ENCODE data around the gene YBEY. TPM values are rescaled to one million over a fixed set of nuclear protein-coding genes. Genes with fewer than 3 reads are reported as not detected.

YBEY gene
- total RNA-seq, 4 donors from 2014 or later, result 5.3 to 32.6 (median 17.5) TPM

DNA sequence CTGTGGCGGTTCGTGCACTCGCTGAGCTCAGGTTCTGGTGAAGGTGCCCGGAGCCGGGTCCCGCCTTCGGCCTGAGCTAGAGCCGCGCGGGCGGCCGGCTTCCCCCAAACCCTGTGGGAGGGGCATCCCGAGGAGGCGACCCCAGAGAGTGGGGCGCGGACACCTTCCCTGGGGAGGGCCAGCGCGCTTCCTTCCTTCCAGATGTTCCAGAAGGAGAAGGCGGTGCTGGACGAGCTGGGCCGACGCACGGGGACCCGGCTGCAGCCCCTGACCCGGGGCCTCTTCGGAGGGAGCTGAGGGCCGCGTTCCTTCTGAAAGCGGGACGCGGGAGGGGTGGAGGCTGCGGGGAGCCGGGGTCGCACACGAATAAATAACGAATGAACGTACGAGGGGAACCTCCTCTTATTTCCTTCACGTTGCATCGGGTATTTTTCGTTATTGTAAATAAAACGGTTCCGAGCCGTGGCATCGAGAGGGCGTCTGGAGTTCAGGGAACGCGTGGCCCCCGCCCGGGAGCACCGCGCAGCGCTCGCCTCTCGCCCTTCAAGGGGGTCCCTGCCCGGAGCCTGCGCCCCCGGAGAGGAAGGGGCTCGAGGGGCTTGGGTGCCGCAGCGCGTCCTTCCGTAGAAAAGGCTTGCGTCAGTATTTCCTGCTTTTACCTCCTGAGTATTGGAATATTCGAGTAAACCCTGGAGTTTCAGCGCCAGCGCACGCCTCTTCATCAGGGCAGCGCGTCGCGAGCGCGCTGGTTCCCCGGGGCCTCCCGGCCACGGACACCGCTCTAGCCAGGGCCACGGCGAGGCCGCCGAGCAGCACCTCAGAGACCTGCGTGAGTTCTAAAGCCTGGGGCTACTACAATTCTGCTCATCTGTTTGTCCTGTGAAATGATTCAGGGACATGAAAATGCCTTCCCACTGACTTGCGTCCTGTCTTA lies 11.5 kb downstream of the YBEY start:
- Histone ChIP-seq H3K9me3 (no peaks in the 10 kb centered on the region), H3K27ac (peak overlapping the region; percentile 14 to 42 (median 28)), H3K4me1 (peaks cover 0 to 25% (median 2%) of the 10 kb centered on the region in 4 donors), H3K4me3 (peak overlapping the region; percentile 29 to 51 (median 42)), H3K36me3 (no peaks in the 10 kb centered on the region), H3K27me3 (no peaks in the 10 kb centered on the region)
- no peak for DNase-seq
- no peak for TF ChIP-seq POLR2A (IDR thresholded peaks at IDR 0.05)
- TF ChIP-seq, protein P1, sequence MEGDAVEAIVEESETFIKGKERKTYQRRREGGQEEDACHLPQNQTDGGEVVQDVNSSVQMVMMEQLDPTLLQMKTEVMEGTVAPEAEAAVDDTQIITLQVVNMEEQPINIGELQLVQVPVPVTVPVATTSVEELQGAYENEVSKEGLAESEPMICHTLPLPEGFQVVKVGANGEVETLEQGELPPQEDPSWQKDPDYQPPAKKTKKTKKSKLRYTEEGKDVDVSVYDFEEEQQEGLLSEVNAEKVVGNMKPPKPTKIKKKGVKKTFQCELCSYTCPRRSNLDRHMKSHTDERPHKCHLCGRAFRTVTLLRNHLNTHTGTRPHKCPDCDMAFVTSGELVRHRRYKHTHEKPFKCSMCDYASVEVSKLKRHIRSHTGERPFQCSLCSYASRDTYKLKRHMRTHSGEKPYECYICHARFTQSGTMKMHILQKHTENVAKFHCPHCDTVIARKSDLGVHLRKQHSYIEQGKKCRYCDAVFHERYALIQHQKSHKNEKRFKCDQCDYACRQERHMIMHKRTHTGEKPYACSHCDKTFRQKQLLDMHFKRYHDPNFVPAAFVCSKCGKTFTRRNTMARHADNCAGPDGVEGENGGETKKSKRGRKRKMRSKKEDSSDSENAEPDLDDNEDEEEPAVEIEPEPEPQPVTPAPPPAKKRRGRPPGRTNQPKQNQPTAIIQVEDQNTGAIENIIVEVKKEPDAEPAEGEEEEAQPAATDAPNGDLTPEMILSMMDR (IDR thresholded peaks at IDR 0.05), result no peak

DNA sequence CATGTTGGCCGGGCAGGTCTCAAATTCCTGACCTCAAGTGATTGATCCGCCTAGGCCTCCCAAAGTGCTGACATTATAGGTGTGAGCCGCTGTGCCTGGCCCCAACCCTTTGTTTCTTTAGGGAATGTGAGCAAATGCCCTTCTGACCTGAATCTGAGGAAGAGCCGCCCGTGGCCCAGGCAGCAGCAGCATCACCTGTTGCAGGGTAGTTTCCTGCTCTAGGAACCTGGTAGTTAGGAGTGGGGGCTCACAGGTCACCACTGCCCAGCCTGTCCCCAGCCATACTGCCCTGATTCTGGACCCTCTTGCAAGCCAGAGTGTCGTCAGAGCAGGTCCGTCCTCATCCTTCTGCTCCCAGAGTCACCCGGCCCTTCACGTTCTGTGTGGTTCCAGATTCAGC lies 13.0 kb downstream of the YBEY start:
- Histone ChIP-seq H3K36me3 (no peaks in the 10 kb centered on the region), H3K4me3 (no peak overlapping the region), H3K4me1 (peaks cover 0 to 25% (median 2%) of the 10 kb centered on the region in 4 donors), H3K27me3 (no peaks in the 10 kb centered on the region), H3K9me3 (no peaks in the 10 kb centered on the region), H3K27ac (no peak overlapping the region)
- TF ChIP-seq, protein P1 (IDR thresholded peaks at IDR 0.05), result no peak
- TF ChIP-seq POLR2A (IDR thresholded peaks at IDR 0.05), result no peak
- no peak for DNase-seq

DNA sequence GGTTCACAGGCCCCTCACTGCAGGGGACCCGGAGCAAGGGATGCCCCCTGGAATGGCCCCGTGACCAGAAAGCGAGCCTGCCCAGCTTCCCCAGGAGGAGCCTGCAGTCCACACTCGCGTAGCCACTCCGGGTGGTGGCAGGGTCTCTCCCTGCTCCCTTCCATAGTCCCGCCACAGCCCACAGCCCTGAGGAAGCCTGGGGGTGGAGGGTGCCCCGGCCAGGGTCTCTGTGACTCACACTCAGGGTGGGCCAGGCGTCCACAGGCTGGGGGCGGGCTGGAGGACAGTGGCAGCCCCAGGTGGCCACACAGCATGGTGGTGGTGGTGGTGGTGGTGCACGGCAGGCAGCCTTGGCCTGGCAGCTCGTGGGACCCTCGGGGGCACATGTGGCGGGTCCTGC lies 15.6 kb downstream of the YBEY start:
- no peak for TF ChIP-seq POLR2A (IDR thresholded peaks at IDR 0.05)
- TF ChIP-seq, protein P1 (IDR thresholded peaks at IDR 0.05), result no peak
- Histone ChIP-seq H3K4me1 (peaks cover 0 to 14% (median 2%) of the 10 kb centered on the region in 4 donors), H3K27ac (no peak overlapping the region), H3K9me3 (no peaks in the 10 kb centered on the region), H3K4me3 (no peak overlapping the region), H3K27me3 (no peaks in the 10 kb centered on the region), H3K36me3 (no peaks in the 10 kb centered on the region)
- no peak for DNase-seq

- no peaks in the 10 kb centered on the region for H3K27me3 ChIP-seq
- H3K27ac ChIP-seq, result no peak overlapping the region
- no peaks in the 10 kb centered on the region for H3K4me1 ChIP-seq
- H3K9me3 ChIP-seq, result no peaks in the 10 kb centered on the region
- no peak for DNase-seq
- no peak overlapping the region for H3K4me3 ChIP-seq
- TF ChIP-seq POLR2A (IDR thresholded peaks at IDR 0.05), result no peak
- TF ChIP-seq, protein P1 (IDR thresholded peaks at IDR 0.05), result no peak
- H3K36me3 ChIP-seq, result no peaks in the 10 kb centered on the region
Observed at GRCh38 chr21:46304437-46304836, 18.3 kb downstream of the YBEY start.

GRCh38 chr21:46304955-46305354 lies 18.8 kb downstream of the YBEY start:
- Histone ChIP-seq H3K27me3 (no peaks in the 10 kb centered on the region), H3K9me3 (no peaks in the 10 kb centered on the region), H3K36me3 (no peaks in the 10 kb centered on the region), H3K27ac (no peak overlapping the region), H3K4me3 (no peak overlapping the region), H3K4me1 (no peaks in the 10 kb centered on the region)
- DNase-seq, result no peak
- TF ChIP-seq, protein P1 (IDR thresholded peaks at IDR 0.05), result no peak
- no peak for TF ChIP-seq POLR2A (IDR thresholded peaks at IDR 0.05)

Data from Peyer's patch (tissue), 4 donors.